ENCODE measurements around the gene CTCF.

Gene CTCF

DNA sequence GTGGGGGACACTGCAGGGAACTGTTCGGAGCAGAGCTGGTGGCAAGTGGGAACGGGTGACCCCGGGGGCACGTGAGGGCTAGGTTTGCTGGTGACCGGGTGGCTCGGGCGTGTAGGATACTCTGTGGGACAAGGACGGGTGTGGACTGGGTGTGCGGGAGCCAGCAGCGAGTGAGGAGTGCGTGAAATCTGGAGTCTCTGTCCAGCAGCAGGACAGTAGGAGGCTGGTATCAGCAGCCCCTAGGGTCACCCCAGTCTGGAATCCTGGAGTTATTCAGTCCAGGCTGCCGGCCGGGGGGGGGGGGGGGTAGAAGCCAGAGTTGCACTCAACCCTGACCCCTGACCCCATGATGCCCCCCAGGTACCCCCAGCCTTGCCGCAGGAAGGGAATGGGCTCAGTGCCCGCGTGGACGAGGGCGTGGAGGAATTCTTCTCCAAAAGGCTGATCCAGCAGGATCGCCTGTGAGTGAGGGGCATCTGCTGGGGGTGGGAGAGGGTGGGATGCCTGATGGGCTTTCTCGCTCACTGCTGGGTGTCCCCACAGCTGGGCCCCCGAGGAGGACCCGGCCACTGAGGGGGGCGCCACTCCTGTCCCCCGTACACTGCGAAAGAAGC lies 91.6 kb downstream of the CTCF start:
- TF ChIP-seq ZFX (IDR thresholded peaks at IDR 0.05) (no peak), CTCF (conservative IDR thresholded peaks at IDR 0.05) (no peak)
- H3K27ac ChIP-seq = peak overlapping the region; percentile 31; the same call in 1 of the 2 replicates

- H3K27ac ChIP-seq = no peak overlapping the region
- TF ChIP-seq ZFX (IDR thresholded peaks at IDR 0.05) (no peak), CTCF (conservative IDR thresholded peaks at IDR 0.05) (no peak)
These were observed 92.1 kb downstream of the CTCF start for GRCh38 chr16:67654403-67654911.

DNA sequence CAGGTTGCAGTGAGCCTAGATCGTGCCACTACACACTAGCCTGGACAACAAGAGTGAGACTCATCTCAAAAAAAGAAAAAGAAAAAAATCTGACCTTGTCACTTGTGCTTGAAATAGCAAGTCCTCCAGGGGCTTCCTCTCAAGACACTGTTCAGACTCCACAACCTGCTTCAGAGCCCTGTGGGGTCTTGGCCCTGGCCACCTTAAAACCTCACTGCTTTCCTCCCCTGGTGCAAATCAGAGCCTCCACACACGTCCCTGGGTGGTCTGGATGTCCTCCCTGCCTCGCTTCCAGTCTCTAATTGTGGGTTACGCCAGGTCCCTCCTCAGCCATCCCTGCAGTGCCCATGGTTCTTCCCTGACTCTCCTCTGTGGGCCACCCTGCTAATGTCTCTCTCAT lies 93.0 kb downstream of the CTCF start:
- no peak overlapping the region for H3K27ac ChIP-seq
- no peak for TF ChIP-seq ZFX (IDR thresholded peaks at IDR 0.05)
- TF ChIP-seq CTCF (conservative IDR thresholded peaks at IDR 0.05) = no peak

DNA sequence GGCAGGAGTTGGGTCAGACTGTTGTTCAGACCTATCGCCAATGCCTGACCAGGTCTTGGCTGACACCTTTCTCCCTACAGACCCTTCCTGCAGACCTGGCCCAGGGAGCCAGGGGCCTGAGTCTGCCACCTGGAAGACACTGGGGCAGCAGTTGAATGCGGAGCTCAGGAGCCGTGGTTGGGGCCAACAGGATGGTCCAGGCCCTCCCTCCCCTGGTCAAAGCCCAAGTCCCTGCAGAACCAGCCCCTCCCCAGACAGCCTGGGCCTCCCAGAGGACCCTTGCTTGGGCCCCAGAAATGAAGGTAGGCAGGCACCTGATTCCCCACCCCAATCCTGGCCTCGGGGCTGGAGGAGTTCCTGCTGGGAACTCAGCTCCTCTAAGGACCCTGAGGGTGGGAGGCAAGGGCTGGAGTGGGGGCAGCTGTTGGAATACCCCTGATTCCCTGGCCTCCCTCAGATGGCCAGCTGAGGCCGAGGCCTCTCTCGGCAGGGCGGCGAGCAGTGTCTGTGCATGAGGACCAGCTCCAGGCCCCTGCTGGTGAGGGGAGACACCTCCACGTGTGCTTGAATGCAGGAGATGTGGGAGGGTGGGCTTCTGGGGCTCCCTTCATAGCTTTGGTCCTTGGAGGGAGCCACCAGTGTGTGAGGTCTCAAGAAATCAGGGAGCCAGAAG lies 94.2 kb downstream of the CTCF start:
- no peak for TF ChIP-seq ZFX (IDR thresholded peaks at IDR 0.05)
- no peak for TF ChIP-seq CTCF (conservative IDR thresholded peaks at IDR 0.05)
- no peak overlapping the region for H3K27ac ChIP-seq

GRCh38 chr16:67657017-67657608 lies 94.8 kb downstream of the CTCF start:
- H3K27ac ChIP-seq = no peak overlapping the region
- TF ChIP-seq CTCF (conservative IDR thresholded peaks at IDR 0.05) (no peak), ZFX (IDR thresholded peaks at IDR 0.05) (no peak)

- TF ChIP-seq CTCF (conservative IDR thresholded peaks at IDR 0.05) = no peak
- TF ChIP-seq ZFX (IDR thresholded peaks at IDR 0.05) = no peak
- no peak overlapping the region for H3K27ac ChIP-seq
These were observed 95.6 kb downstream of the CTCF start for GRCh38 chr16:67657751-67658518.

Data from C4-2B (cell line).